22Rv1 (cell line): ENCODE measurements around the gene DOCK10.

Source experiments
- ZFX ChIP-seq: fragments of 450-650 bp; IDR thresholded peaks from 2 replicates; pipeline ENCODE4 v1.6.1; 2017; ENCODE audit warnings: antibody characterized with exemption, borderline replicate concordance
- TF ChIP-seq, protein P1 (sequence below): fragments of 450-650 bp; IDR thresholded peaks from 2 replicates; pipeline ENCODE4 v1.5.1; 2017; ENCODE audit warnings: mild to moderate bottlenecking

- TF ChIP-seq, protein P1, sequence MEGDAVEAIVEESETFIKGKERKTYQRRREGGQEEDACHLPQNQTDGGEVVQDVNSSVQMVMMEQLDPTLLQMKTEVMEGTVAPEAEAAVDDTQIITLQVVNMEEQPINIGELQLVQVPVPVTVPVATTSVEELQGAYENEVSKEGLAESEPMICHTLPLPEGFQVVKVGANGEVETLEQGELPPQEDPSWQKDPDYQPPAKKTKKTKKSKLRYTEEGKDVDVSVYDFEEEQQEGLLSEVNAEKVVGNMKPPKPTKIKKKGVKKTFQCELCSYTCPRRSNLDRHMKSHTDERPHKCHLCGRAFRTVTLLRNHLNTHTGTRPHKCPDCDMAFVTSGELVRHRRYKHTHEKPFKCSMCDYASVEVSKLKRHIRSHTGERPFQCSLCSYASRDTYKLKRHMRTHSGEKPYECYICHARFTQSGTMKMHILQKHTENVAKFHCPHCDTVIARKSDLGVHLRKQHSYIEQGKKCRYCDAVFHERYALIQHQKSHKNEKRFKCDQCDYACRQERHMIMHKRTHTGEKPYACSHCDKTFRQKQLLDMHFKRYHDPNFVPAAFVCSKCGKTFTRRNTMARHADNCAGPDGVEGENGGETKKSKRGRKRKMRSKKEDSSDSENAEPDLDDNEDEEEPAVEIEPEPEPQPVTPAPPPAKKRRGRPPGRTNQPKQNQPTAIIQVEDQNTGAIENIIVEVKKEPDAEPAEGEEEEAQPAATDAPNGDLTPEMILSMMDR, result no peak
- no peak for TF ChIP-seq ZFX
Observed at GRCh38 chr2:224803930-224804329, 238.3 kb downstream of the DOCK10 start.
